Fibroblast of the aortic adventitia (primary cell): ENCODE measurements around the gene TAF7L. TPM values are rescaled to one million over a fixed set of nuclear protein-coding genes. Genes with fewer than 3 reads are reported as not detected.

Source experiments
- DNase-seq: peaks from one replicate; pipeline ENCODE4 v3.0.0-alpha.2; 2010; ENCODE audit warnings: low read depth
- H3K4me3 ChIP-seq: 2 replicates; pipeline ENCODE4 v1.5.1; 2011; ENCODE audit warnings: low read depth, mild to moderate bottlenecking, control low read depth, low read length, moderate library complexity
- CTCF ChIP-seq: IDR thresholded peaks from 2 replicates; pipeline ENCODE4 v1.5.1; 2011; ENCODE audit warnings: mild to moderate bottlenecking, low read length, control low read depth, inconsistent platforms; ENCODE audit not compliant: insufficient read depth
- total RNA-seq: library from RNA; depleted of rRNA; stranded (reverse); fragments of >200 nt; gene quantifications from 2 replicates; pipeline ENCODE4 v1.2.3, GENCODE V29; 2012; ENCODE audit warnings: low replicate concordance

TAF7L gene
- total RNA-seq, 1 donor = 0.63 TPM

GRCh38 chrX:101257448-101258258 is 33.5 kb downstream of the TAF7L start:
- DNase-seq = peak; percentile 30
- no peak overlapping the region for H3K4me3 ChIP-seq
- TF ChIP-seq CTCF = no peak

DNA sequence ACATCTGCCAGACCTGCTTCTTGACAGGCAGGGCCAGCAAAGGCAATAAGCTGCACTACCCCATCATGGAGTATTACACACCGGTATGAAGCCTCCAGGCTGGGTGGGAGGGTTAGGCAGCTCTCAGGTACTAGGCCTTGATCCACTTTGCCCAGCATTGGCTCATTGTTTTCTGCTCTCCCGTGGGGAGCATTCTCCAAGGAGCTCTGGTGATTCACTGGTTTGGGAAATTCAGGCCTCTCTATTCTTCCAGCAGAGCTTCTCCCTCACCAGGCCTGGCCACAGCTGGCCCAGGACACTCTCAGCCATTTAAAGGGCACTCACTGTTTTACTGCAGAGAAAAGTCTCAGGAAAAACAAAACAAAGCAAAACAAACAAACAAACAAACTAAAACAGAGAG is 38.5 kb downstream of the TAF7L start:
- no peak for TF ChIP-seq CTCF
- DNase-seq = peak; percentile 61
- H3K4me3 ChIP-seq = no peak overlapping the region

GRCh38 chrX:101241531-101241930 is 49.6 kb downstream of the TAF7L start:
- no peak overlapping the region for H3K4me3 ChIP-seq
- TF ChIP-seq CTCF = no peak
- no peak for DNase-seq

- H3K4me3 ChIP-seq = no peak overlapping the region
- no peak for TF ChIP-seq CTCF
- DNase-seq = no peak
Observed at GRCh38 chrX:101237041-101237440, 54.1 kb downstream of the TAF7L start.

GRCh38 chrX:101232316-101232715 is 58.8 kb downstream of the TAF7L start:
- no peak for DNase-seq
- no peak for TF ChIP-seq CTCF
- no peak overlapping the region for H3K4me3 ChIP-seq

- H3K4me3 ChIP-seq = no peak overlapping the region
- TF ChIP-seq CTCF = no peak
- no peak for DNase-seq
Observed at GRCh38 chrX:101231080-101231479, 60.1 kb downstream of the TAF7L start.

DNA sequence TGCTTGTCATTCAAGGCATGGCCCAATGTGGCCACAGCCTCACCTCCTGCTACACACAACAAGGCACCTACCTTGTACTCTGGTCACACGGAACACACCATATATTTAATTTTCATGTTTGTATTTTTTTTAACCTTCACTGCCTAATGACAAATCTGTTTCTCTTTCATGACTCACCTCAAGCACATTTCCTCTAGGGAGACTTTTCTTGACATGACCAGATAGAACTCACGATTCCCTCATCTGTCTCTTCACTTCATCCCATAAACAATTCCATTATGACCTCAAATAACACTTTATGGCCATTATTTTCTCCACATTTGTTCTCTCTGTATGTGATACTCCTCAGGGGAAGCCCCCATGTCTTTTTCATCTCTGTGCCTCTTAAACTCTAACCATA is 60.5 kb downstream of the TAF7L start:
- no peak for TF ChIP-seq CTCF
- DNase-seq = no peak
- H3K4me3 ChIP-seq = no peak overlapping the region
